SK-N-DZ (cell line): ENCODE results near the gene TRABD.

Source experiments
- DNase-seq: peaks from one replicate; pipeline ENCODE4 v3.0.0-alpha.2; 2015; ENCODE audit warnings: low spot score

Gene TRABD

DNA sequence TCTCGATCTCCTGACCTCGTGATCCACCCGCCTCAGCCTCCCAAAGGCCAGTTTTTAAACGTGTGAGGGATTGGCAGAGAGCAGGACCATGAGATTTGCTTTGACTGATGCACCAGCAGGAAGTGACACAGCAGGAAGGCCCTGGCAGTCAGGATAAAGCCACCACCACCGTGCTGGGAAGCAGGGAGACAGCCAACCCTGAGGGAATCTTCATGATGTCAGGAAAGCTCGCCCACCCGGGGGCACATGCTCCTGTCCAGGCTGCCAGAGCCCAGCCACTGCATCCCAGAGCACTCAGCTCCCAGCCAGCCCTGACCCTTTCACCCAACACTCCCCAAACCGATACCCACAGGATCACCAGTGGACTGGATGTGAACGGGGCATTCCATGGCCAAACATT lies 53.0 kb downstream of the TRABD start:
- no peak for DNase-seq

DNA sequence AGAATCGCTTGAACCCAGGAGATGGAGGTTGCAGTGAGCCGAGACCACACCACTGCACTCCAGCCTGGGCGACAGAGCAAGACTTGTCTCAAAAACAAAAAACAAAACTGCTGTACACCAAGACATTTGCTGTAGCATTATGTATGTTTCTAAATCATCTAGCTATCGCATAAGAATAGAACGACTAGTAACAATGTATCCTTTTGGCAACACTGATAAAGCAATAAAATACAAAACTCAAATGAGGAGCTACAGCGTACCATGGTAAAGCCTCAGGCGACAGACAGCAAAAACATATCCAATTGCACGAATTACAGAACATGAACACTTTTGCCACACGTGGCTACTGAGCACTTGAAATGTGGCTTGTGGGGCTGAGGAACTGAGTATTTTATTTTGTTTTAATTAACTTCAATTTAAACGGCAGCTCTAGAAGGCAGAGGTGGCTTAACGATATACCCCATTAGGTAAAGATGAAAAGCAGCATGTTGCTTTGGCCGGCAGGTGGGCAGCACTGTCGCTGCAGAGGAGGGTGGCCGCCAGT lies 56.8 kb downstream of the TRABD start:
- no peak for DNase-seq

DNA sequence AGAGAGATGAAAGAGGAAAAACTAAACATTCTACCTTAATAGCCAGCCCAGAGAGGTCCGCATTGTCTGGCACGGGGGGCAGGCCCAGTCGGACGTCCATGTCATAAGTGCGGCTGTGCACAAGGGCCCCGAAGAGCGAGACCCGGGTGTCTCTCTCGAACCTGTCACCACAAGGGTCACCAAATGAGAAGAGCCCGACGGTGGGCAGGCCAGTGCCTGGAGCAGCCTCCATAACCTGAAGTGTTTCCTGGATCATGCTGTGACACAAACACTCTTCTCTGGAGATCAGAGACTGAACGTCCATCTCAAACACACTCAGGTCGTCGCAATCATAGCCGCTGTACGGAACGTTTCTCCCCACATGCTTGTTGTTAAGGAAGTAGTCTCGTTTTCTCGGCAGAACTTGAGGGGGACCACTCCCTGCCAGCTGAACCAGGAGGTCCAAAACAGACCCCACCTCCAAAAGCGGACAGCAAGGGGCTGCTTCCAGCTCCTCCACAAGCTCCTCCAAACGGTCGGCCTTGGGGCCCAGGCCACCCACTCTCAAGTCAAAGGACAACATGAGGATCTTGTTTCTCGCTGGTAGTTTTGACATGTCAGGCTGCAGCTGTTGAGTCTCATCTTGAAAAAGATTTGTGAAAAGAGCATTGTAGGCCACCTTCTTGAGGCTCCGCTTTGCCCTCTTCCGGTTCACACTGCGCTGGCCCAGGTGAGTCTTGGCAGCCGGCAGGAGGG lies 58.1 kb downstream of the TRABD start:
- DNase-seq = no peak

DNA sequence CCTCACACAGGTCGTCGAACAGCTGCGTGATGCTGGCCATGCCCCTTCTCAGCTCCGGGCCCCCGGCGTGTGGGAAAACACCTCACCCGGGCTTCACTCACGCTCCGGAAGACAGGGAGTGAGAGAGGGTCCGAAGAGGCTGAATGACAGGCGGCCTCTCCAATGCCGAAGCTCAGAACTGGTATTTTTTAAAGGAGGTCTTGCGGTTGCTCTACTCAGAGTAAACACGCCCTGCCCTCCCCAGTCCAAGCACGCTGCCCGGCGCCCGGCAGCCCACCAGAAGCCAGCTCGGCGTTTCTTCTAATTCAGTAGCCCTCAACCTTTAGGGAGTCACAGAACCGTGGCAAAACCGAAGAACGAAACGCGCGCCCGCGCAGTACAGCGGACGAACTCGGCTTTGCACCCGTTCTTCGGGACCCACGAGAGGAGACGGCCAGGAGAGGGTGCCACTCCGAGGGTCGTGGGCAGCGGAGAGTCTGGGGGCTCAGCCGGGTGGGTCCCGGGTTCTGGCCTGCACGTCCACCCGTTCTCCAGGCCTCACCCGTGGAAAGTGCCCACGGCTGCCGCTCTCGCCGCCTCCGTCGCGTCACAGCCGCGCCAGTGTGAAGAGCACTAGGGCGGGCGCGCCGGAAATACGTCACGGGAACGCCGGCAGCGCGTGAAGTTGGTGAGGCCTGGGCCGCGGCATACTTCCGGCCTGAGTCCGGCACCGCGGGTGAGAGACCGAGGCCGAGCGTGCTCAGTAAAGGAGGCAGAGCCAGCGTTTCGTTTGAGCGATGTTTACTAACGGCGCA lies 58.9 kb downstream of the TRABD start, which contains the start of gene TUBGCP6:
Gene TUBGCP6, minus strand, starts transcription at position 604 of the 794 bp plus-strand sequence. Its CDS starts 564 bp downstream, at position 40.
- peak; percentile 92 for DNase-seq

DNA sequence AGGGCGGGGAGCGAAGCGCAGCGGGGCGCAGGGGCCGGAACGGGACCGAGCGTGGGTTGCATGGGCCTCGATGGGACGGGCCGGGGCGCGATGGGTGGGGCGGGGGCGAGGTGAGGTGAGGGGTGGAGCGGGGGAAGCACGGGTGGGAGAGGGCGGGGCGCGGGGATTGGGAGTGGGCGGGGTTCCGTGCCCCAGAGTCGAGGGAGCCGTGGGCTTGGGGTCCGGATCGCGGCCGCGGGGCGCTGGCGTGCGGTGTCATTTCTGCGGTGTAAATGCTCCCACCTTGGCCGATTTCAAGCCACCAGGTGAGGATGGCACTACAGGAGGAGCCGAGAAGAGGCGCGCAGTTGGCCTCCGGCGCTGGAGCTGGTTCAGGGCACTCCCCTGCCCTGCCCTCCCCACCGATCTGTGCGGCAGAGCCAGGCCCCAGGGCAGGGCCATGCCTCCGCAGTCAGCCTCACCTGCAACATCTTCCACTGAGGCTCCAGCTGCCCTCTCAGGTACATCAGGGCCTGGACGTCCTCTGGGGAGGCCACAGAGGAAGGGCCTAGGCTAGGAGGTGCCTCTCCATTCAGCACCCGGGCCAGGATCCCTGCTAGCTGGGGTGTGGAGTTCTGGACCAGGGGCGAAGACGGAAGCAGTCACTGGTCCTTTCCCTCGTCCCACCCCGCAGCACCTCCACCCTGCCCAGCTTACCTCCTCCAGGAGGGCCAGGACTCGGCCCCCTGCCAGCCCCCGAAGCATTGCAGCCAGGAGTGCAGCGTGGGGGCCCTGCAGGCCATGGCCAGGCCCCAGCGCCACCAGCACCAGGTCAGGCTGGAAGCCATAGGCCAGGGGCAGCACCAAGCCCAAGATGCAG lies 59.7 kb downstream of the TRABD start:
- no peak for DNase-seq

DNA sequence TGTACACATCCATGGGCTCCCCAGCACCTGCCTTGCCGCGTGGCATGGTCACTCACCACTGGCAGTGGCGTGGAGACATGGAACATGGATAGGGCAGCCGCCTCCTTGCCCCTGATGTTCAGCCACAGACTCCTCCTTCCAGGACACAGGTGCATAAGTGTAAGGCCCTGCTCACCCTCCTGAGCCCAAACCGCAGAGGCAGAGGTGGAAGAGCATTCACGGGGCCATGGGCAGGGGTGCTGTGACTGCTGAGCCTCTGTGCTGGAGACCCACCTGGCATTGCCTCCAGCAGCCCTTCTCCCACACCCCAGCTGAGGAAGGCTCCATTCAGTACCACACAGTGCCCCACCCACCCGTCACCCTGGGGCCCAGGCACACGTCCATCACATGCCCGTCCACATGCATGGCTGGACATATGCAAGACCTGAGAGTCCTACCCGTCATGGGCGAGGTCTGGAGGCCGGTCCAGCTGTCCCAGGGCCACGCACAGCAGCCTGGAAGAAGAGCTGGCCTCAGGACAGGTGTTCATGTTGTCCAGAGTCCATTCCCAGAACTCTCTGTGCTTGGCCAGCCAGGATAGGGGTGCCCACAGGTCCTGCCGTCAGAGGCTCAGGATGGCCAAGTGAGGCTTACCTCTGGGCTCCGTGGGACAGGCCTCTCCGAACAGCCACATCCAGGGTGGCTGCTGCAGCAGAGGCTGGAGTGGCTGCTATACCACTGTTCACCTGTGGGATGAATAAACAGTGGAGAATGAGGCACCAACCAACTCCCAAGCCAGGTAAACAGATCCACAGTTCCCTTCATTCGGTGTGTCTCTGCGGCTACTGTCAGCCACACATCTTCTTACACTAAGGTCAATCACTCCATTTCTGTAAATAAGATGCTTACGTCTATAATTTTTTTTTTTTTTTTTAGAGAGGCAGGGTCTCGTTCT lies 60.8 kb downstream of the TRABD start:
- no peak for DNase-seq

DNA sequence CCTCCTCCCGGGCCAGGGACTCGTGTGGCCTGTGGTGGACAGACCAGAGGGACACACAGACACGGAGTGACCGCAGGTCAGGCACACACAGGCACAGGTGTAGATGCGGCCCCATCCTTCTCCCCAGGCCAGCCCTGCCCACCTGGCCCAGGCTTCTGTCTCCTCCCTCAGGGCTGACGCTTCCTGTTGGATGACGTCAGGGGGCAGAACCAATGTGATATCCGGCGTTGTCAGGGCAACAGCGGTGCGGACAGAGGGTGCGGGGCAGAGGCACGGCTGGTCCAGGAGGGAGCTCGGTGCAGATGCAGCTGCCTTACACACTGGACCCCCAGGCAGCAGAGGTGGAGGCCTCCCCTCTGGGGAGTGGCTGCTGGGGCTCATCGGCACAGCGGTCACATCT lies 62.0 kb downstream of the TRABD start:
- peak; percentile 86 for DNase-seq

DNA sequence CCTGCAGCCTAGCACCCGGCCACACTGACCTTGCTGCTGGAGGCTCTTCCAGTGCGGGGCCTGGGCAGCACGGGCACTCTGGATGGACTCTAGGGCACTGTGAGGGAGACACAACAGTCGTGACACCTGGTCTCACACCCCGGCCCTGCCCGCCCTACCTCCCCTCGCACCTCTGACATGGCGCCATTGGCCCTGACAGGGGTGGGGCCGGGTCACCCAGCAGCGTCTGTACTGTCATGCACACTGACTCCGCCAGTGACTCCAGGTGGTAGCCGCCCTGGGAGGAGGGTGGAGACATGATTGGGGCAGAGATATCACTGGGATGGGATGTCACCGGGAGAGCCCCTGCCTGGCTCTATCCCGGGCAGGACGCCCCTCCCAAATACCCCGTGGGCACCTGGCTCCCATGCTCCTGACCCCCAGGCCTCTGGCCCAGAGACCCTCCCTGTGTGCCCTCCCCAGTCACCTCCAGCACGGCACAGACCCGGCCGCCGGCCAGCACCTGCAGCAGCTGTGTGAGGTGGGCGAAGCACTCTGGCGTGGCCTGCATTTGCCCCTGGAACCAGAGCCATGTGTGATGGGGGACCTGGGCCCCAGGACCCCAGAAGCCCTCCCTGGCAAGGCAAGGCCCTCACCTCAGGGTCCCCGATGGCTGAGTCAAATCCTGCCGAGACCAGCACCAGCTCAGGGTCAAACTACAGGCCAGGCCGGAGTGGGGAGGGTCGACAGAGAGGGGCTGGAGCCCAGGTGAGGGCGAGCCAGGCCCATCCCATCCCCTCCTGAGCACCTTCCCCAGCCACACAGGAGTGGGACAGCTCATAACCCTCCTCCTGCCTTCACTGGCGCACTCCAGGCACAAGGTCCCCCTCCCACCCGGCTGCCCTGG lies 62.7 kb downstream of the TRABD start:
- DNase-seq = no peak
